ENCODE results near the gene MAP4K4.

The MAP4K4 gene

GRCh38 chr2:101904916-101905315, 207.4 kb downstream of the MAP4K4 start:
- Histone ChIP-seq H3K9me3 (ENCODE audit: insufficient read depth, low read length, severe bottlenecking) (peaks cover 13% of the 10 kb centered on the region), H3K4me1 (ENCODE audit: insufficient read depth, low read length) (no peaks in the 10 kb centered on the region), H3K27me3 (ENCODE audit: insufficient read depth, low read length, poor library complexity) (no peaks in the 10 kb centered on the region), H3K79me2 (ENCODE audit: insufficient read depth, low read length) (no peaks in the 10 kb centered on the region), H3K36me3 (ENCODE audit: insufficient read depth, low read length) (no peaks in the 10 kb centered on the region), H3K27ac (ENCODE audit: low read length) (no peak overlapping the region), H3K9ac (ENCODE audit: low read depth, low read length) (no peak overlapping the region), H3K4me2 (ENCODE audit: insufficient read depth, low read length) (no peak overlapping the region), H4K20me1 (ENCODE audit: insufficient read depth, low read length) (no peaks in the 10 kb centered on the region), H2AFZ (ENCODE audit: low read depth, low read length) (no peak overlapping the region), H3K4me3 (ENCODE audit: low read depth in 1 of 2, low read length in 2 of 2) (no peak overlapping the region)
- DNase-seq = no peak
- TF ChIP-seq CTCF (IDR thresholded peaks at IDR 0.05; ENCODE audit: borderline replicate concordance, extremely low read depth, low read length, poor library complexity, severe bottlenecking) (no peak), EZH2 (IDR thresholded peaks at IDR 0.05; ENCODE audit: borderline replicate concordance, low read depth, low read length, severe bottlenecking) (no peak)
- ATAC-seq (ENCODE audit: insufficient read depth, low read depth) = no peak

GRCh38 chr2:101905746-101906336, 208.3 kb downstream of the MAP4K4 start:
- Histone ChIP-seq H3K27me3 (ENCODE audit: insufficient read depth, low read length, poor library complexity) (no peaks in the 10 kb centered on the region), H3K4me3 (ENCODE audit: low read depth in 1 of 2, low read length in 2 of 2) (no peak overlapping the region), H3K27ac (ENCODE audit: low read length) (no peak overlapping the region), H3K4me2 (ENCODE audit: insufficient read depth, low read length) (no peak overlapping the region), H3K9me3 (ENCODE audit: insufficient read depth, low read length, severe bottlenecking) (peaks cover 14% of the 10 kb centered on the region), H2AFZ (ENCODE audit: low read depth, low read length) (no peak overlapping the region), H3K36me3 (ENCODE audit: insufficient read depth, low read length) (no peaks in the 10 kb centered on the region), H3K9ac (ENCODE audit: low read depth, low read length) (no peak overlapping the region), H4K20me1 (ENCODE audit: insufficient read depth, low read length) (no peaks in the 10 kb centered on the region), H3K4me1 (ENCODE audit: insufficient read depth, low read length) (no peaks in the 10 kb centered on the region), H3K79me2 (ENCODE audit: insufficient read depth, low read length) (no peaks in the 10 kb centered on the region)
- ATAC-seq (ENCODE audit: insufficient read depth, low read depth) (no peak), DNase-seq (no peak)
- TF ChIP-seq CTCF (IDR thresholded peaks at IDR 0.05; ENCODE audit: borderline replicate concordance, extremely low read depth, low read length, poor library complexity, severe bottlenecking) (no peak), EZH2 (IDR thresholded peaks at IDR 0.05; ENCODE audit: borderline replicate concordance, low read depth, low read length, severe bottlenecking) (no peak)

GRCh38 chr2:101909760-101910159, 212.3 kb downstream of the MAP4K4 start:
- H3K27ac ChIP-seq (ENCODE audit: low read length) = no peak overlapping the region
- no peak overlapping the region for H3K4me2 ChIP-seq (ENCODE audit: insufficient read depth, low read length)
- H3K4me1 ChIP-seq (ENCODE audit: insufficient read depth, low read length) = no peaks in the 10 kb centered on the region
- H3K36me3 ChIP-seq (ENCODE audit: insufficient read depth, low read length) = no peaks in the 10 kb centered on the region
- DNase-seq = no peak
- H3K9ac ChIP-seq (ENCODE audit: low read depth, low read length) = no peak overlapping the region
- H4K20me1 ChIP-seq (ENCODE audit: insufficient read depth, low read length) = no peaks in the 10 kb centered on the region
- no peak overlapping the region for H2AFZ ChIP-seq (ENCODE audit: low read depth, low read length)
- H3K27me3 ChIP-seq (ENCODE audit: insufficient read depth, low read length, poor library complexity) = no peaks in the 10 kb centered on the region
- TF ChIP-seq CTCF (IDR thresholded peaks at IDR 0.05; ENCODE audit: borderline replicate concordance, extremely low read depth, low read length, poor library complexity, severe bottlenecking) (no peak), EZH2 (IDR thresholded peaks at IDR 0.05; ENCODE audit: borderline replicate concordance, low read depth, low read length, severe bottlenecking) (no peak)
- no peak overlapping the region for H3K4me3 ChIP-seq (ENCODE audit: low read depth in 1 of 2, low read length in 2 of 2)
- H3K9me3 ChIP-seq (ENCODE audit: insufficient read depth, low read length, severe bottlenecking) = peaks cover 14% of the 10 kb centered on the region
- no peaks in the 10 kb centered on the region for H3K79me2 ChIP-seq (ENCODE audit: insufficient read depth, low read length)
- ATAC-seq (ENCODE audit: insufficient read depth, low read depth) = no peak

Measured in DND-41 (cell line).